Measurements from ENCODE around the gene NAV3. TPM values are rescaled to one million over a fixed set of nuclear protein-coding genes. Genes with fewer than 3 reads are reported as not detected.

NAV3 gene
- total RNA-seq, 5 donors from 2014 or later (not counting 1 experiment from before 2014, with no cell fraction given), result 0.26 TPM; not detected in 4

DNA sequence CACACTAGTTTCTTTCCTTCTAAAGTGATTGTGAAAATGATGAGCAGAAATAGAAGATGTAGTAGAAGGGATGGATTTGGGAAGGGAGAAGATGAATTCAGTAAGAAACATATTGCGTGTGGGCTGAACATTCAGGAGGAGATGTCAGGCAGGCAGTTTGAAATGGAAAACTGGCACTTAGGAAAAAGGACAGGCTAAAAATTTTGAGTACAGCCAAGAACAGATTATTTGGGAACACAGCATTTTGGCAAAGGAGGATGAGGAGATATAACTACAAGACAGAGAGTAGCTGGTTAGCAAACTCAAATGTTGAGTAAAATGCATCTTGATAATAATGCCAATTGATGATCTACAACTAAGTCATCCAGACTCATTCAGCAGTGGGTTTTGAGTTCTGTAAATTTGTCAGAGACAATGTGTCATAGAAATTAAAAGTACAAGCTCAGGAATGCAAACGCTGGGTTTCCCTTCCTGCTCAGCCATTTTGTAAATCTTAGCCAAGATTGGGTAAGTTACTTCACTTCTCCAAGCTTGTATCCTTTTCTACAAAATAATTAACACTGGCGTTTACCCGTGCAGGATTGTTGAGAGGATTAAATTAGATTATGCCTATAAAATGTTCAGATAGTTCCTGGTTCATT lies 255.0 kb downstream of the NAV3 start:
- no peak overlapping the region for H3K4me3 Mint-ChIP-seq
- H3K9me3 Mint-ChIP-seq, result peaks cover 3 to 8% (median 4%) of the 10 kb centered on the region in 3 donors
- WGBS (ENCODE audit: insufficient coverage), result 93% methylated on average over 1 of the region's 4 CpGs
- ChIA-PET POLR2A (no interaction called here), CTCF (no interaction called here)
- H3K4me1 ChIP-seq (ENCODE audit: control insufficient read depth in 1 of 2, extremely low read depth in 1 of 2, insufficient read depth in 2 of 2, low read length in 2 of 2), result no peaks in the 10 kb centered on the region
- no peak for DNase-seq
- H3K4me3 ChIP-seq (ENCODE audit: control insufficient read depth in 1 of 2, extremely low read depth in 1 of 2, low read length in 1 of 2), result no peak overlapping the region
- no peaks in the 10 kb centered on the region for H3K36me3 ChIP-seq (ENCODE audit: control insufficient read depth in 2 of 2, extremely low read depth in 1 of 2, insufficient read depth in 1 of 2, low read length in 1 of 2)
- H3K27ac ChIP-seq (ENCODE audit: low read length), result no peak overlapping the region
- no peak overlapping the region for H3K27ac Mint-ChIP-seq
- no peaks in the 10 kb centered on the region for H3K27me3 Mint-ChIP-seq
- H3K27me3 ChIP-seq (replicated peaks in 1 of 2; ENCODE audit: control insufficient read depth in 2 of 2, extremely low read depth in 1 of 2, insufficient read depth in 2 of 2, low read length in 1 of 2), result no peaks in the 10 kb centered on the region
- no peak for ATAC-seq (replicated peaks in 1 of 4)
- no peaks in the 10 kb centered on the region for H3K9me3 ChIP-seq
- no peaks in the 10 kb centered on the region for H3K36me3 Mint-ChIP-seq
- H3K4me1 Mint-ChIP-seq, result no peaks in the 10 kb centered on the region

DNA sequence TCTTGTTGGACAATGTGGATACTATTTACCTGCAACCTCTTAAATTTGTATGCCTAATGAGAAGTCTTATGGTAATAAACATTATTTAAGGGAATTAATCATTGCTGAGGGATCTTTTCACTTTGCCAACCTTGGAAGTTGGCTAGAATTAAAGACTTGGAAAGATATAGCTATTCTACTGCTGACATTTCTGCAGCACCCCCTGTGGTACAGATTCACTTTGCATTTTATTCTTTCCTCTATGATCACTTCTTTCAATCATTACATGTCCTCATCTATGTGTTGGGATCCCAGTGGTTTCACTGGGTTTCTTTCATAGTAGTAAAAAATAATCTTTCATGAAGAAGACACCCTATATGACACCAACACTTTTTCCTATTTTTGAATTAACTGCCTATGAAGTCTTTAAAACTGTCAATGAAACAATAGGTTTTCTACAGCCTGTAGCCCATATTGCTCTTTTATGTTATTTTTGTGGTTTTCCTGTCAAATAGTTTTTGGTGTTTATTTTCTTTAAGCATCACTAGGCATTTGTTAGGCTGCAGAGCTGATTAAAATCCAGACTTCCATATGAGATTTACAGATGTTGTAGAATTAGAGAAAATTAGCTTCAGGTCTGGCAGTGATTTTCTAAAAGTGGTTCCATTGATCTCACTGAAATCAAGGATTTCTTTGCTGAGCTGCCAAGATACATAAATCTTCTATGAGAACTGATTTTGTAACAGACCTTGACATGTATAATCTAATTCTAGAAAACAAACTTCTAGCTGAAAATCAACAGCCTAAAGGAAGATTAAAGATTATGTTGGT lies 256.1 kb downstream of the NAV3 start:
- no peaks in the 10 kb centered on the region for H3K36me3 Mint-ChIP-seq
- no peaks in the 10 kb centered on the region for H3K27me3 ChIP-seq (replicated peaks in 1 of 2; ENCODE audit: control insufficient read depth in 2 of 2, extremely low read depth in 1 of 2, insufficient read depth in 2 of 2, low read length in 1 of 2)

DNA sequence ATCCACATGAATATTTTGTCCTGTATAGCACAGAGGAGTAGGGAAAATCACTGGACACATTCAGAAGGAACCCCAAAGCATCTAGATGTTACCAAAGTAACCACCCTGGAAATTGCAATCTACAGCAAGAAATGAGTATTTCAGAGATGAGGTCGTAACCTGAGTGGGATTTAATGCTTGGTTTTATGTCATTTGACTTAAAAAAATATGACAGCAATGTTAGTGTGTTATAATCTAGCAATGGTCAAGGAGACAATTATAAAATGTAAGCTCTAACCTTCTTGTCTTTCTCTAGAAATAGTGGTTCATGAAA lies 256.6 kb downstream of the NAV3 start:
- H3K27me3 ChIP-seq (replicated peaks in 1 of 2; ENCODE audit: control insufficient read depth in 2 of 2, extremely low read depth in 1 of 2, insufficient read depth in 2 of 2, low read length in 1 of 2), result no peaks in the 10 kb centered on the region
- DNase-seq, result no peak
- ATAC-seq (replicated peaks in 1 of 4), result no peak

More for the DNA sequence above, 256.1 kb downstream of the NAV3 start:
- Mint-ChIP-seq H3K4me1 (no peaks in the 10 kb centered on the region), H3K27ac (no peak overlapping the region), H3K4me3 (no peak overlapping the region), H3K9me3 (peaks cover 3 to 8% (median 4%) of the 10 kb centered on the region in 3 donors), H3K27me3 (no peaks in the 10 kb centered on the region)
- no peaks in the 10 kb centered on the region for H3K36me3 ChIP-seq (ENCODE audit: control insufficient read depth in 2 of 2, extremely low read depth in 1 of 2, insufficient read depth in 1 of 2, low read length in 1 of 2)
- H3K4me1 ChIP-seq (ENCODE audit: control insufficient read depth in 1 of 2, extremely low read depth in 1 of 2, insufficient read depth in 2 of 2, low read length in 2 of 2), result no peaks in the 10 kb centered on the region
- H3K27ac ChIP-seq (ENCODE audit: low read length), result no peak overlapping the region
- no peak overlapping the region for H3K4me3 ChIP-seq (ENCODE audit: control insufficient read depth in 1 of 2, extremely low read depth in 1 of 2, low read length in 1 of 2)
- H3K9me3 ChIP-seq, result no peaks in the 10 kb centered on the region
- CTCF ChIA-PET, result no interaction called here
- DNase-seq, result no peak
- no peak for ATAC-seq (replicated peaks in 1 of 4)
- POLR2A ChIA-PET, result no interaction called here

DNA sequence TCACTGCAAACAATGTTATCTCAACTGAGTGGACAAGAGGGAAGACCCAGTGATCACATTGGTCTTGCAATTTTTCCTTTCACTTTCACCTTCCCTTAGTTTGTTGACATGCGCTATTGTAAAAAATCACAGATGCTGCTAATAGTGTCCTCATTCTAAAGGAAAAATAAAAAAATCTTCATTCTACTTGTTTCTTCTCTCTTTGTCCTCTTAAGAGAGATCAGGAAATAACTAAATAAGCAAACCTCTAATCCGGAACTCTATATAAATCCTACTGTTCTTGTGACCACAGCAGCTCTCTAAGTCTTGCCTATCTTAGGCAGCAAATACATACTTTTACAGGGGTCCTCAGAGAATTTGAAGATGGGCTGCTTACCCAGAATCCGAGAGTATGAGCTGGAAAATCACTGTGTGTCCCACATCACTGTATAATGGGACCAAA lies 257.7 kb downstream of the NAV3 start:
- peaks cover 4 to 8% (median 7%) of the 10 kb centered on the region in 3 donors for H3K9me3 Mint-ChIP-seq
- WGBS (ENCODE audit: insufficient coverage), result 58% methylated on average over 2 of the region's 3 CpGs
- Histone ChIP-seq H3K36me3 (ENCODE audit: control insufficient read depth in 2 of 2, extremely low read depth in 1 of 2, insufficient read depth in 1 of 2, low read length in 1 of 2) (no peaks in the 10 kb centered on the region), H3K4me1 (ENCODE audit: control insufficient read depth in 1 of 2, extremely low read depth in 1 of 2, insufficient read depth in 2 of 2, low read length in 2 of 2) (no peaks in the 10 kb centered on the region), H3K4me3 (ENCODE audit: control insufficient read depth in 1 of 2, extremely low read depth in 1 of 2, low read length in 1 of 2) (no peak overlapping the region), H3K27me3 (replicated peaks in 1 of 2; ENCODE audit: control insufficient read depth in 2 of 2, extremely low read depth in 1 of 2, insufficient read depth in 2 of 2, low read length in 1 of 2) (no peaks in the 10 kb centered on the region), H3K9me3 (no peaks in the 10 kb centered on the region), H3K27ac (ENCODE audit: low read length) (no peak overlapping the region)
- ATAC-seq (replicated peaks in 1 of 4) (no peak), DNase-seq (no peak)
- H3K36me3 Mint-ChIP-seq, result no peaks in the 10 kb centered on the region
- H3K4me3 Mint-ChIP-seq, result no peak overlapping the region
- ChIA-PET POLR2A (no interaction called here), CTCF (no interaction called here)
- no peaks in the 10 kb centered on the region for H3K4me1 Mint-ChIP-seq
- H3K27ac Mint-ChIP-seq, result no peak overlapping the region
- H3K27me3 Mint-ChIP-seq, result no peaks in the 10 kb centered on the region

More for the DNA sequence above, 256.6 kb downstream of the NAV3 start:
- CTCF ChIA-PET, result no interaction called here
- Mint-ChIP-seq H3K4me1 (no peaks in the 10 kb centered on the region), H3K36me3 (no peaks in the 10 kb centered on the region), H3K9me3 (peaks cover 3 to 8% (median 4%) of the 10 kb centered on the region in 3 donors), H3K4me3 (no peak overlapping the region), H3K27me3 (no peaks in the 10 kb centered on the region), H3K27ac (no peak overlapping the region)
- H3K4me3 ChIP-seq (ENCODE audit: control insufficient read depth in 1 of 2, extremely low read depth in 1 of 2, low read length in 1 of 2), result no peak overlapping the region
- no peaks in the 10 kb centered on the region for H3K36me3 ChIP-seq (ENCODE audit: control insufficient read depth in 2 of 2, extremely low read depth in 1 of 2, insufficient read depth in 1 of 2, low read length in 1 of 2)
- no CpG with 5 or more reads among the region's 1 CpG for WGBS (ENCODE audit: insufficient coverage)
- POLR2A ChIA-PET, result no interaction called here
- H3K9me3 ChIP-seq, result no peaks in the 10 kb centered on the region
- no peak overlapping the region for H3K27ac ChIP-seq (ENCODE audit: low read length)
- no peaks in the 10 kb centered on the region for H3K4me1 ChIP-seq (ENCODE audit: control insufficient read depth in 1 of 2, extremely low read depth in 1 of 2, insufficient read depth in 2 of 2, low read length in 2 of 2)

DNA sequence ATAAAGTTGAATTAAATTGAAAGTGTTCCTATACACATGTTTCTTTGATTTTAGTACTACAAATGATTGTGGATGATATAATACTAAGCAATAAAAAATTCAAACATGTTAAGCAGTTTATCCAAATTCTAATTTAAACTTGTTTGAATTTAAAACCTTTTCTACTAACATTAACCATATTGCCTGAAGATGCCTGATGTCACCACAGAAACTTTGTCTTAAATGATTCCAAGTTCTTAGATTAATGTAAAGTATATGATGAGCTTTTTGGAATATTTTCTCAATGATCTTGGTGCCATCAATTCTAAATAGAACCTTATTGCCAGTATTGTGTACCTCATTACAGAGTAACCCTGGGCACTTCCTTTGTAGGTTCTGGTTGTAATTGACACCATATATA lies 259.6 kb downstream of the NAV3 start:
- Histone ChIP-seq H3K4me1 (ENCODE audit: control insufficient read depth in 1 of 2, extremely low read depth in 1 of 2, insufficient read depth in 2 of 2, low read length in 2 of 2) (no peaks in the 10 kb centered on the region), H3K4me3 (ENCODE audit: control insufficient read depth in 1 of 2, extremely low read depth in 1 of 2, low read length in 1 of 2) (no peak overlapping the region), H3K27ac (ENCODE audit: low read length) (no peak overlapping the region), H3K27me3 (replicated peaks in 1 of 2; ENCODE audit: control insufficient read depth in 2 of 2, extremely low read depth in 1 of 2, insufficient read depth in 2 of 2, low read length in 1 of 2) (no peaks in the 10 kb centered on the region), H3K36me3 (ENCODE audit: control insufficient read depth in 2 of 2, extremely low read depth in 1 of 2, insufficient read depth in 1 of 2, low read length in 1 of 2) (no peaks in the 10 kb centered on the region), H3K9me3 (no peaks in the 10 kb centered on the region)
- CTCF ChIA-PET, result no interaction called here
- POLR2A ChIA-PET, result no interaction called here
- no peak for DNase-seq
- ATAC-seq (replicated peaks in 1 of 4), result no peak
- no peaks in the 10 kb centered on the region for H3K27me3 Mint-ChIP-seq
- no peak overlapping the region for H3K27ac Mint-ChIP-seq
- H3K4me1 Mint-ChIP-seq, result no peaks in the 10 kb centered on the region
- no peak overlapping the region for H3K4me3 Mint-ChIP-seq
- H3K9me3 Mint-ChIP-seq, result peaks cover 5 to 11% (median 7%) of the 10 kb centered on the region in 3 donors
- no peaks in the 10 kb centered on the region for H3K36me3 Mint-ChIP-seq

DNA sequence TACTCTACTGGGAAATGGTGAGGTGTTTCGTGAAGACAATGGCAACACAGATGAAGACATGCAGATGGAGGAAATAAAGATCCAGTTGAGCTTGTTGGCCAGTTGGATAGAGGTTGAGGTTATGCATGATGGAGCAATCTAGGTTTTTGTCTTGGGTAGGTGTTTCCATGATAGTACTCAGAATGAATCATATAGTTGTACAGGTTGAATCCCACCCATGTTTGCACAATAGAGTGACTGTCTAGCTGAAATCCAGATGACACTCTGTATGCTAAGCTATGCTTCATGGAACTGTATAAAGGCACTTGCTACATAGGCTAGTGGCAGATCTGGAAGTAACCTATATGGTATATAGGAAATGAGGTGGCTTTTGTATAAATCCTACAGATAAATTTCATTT lies 264.9 kb downstream of the NAV3 start:
- Histone ChIP-seq H3K9me3 (no peaks in the 10 kb centered on the region), H3K4me3 (ENCODE audit: control insufficient read depth in 1 of 2, extremely low read depth in 1 of 2, low read length in 1 of 2) (no peak overlapping the region), H3K27me3 (replicated peaks in 1 of 2; ENCODE audit: control insufficient read depth in 2 of 2, extremely low read depth in 1 of 2, insufficient read depth in 2 of 2, low read length in 1 of 2) (no peaks in the 10 kb centered on the region), H3K4me1 (ENCODE audit: control insufficient read depth in 1 of 2, extremely low read depth in 1 of 2, insufficient read depth in 2 of 2, low read length in 2 of 2) (no peaks in the 10 kb centered on the region), H3K36me3 (ENCODE audit: control insufficient read depth in 2 of 2, extremely low read depth in 1 of 2, insufficient read depth in 1 of 2, low read length in 1 of 2) (no peaks in the 10 kb centered on the region), H3K27ac (ENCODE audit: low read length) (no peak overlapping the region)
- H3K4me3 Mint-ChIP-seq, result no peak overlapping the region
- ATAC-seq (replicated peaks in 1 of 4), result no peak
- no peaks in the 10 kb centered on the region for H3K27me3 Mint-ChIP-seq
- H3K27ac Mint-ChIP-seq, result no peak overlapping the region
- ChIA-PET POLR2A (no interaction called here), CTCF (no interaction called here)
- peaks cover 6 to 13% (median 10%) of the 10 kb centered on the region in 3 donors for H3K9me3 Mint-ChIP-seq
- DNase-seq, result no peak
- H3K4me1 Mint-ChIP-seq, result no peaks in the 10 kb centered on the region
- WGBS (ENCODE audit: insufficient coverage), result 46% methylated on average over 1 of the region's 1 CpG
- no peaks in the 10 kb centered on the region for H3K36me3 Mint-ChIP-seq
